CD4-positive, alpha-beta T cell treated with Interleukin-6 at 100 ng/mL for 8 hours (primary cell): Measurements from ENCODE around the gene MSLN.
A peak's percentile ranks its signal among the peaks of the same experiment; 100 is the strongest.
"Not testable (repeated sequence)": the region's sequence is repeated elsewhere in the genome, so short reads cannot be mapped to it uniquely, and the experiment has no call there.

ENCODE experiments used
- DNase-seq: peaks from one replicate; pipeline ENCODE4 v3.0.0-alpha.2; 2020; ENCODE audit warnings: mixed read lengths, low spot score

The MSLN gene

GRCh38 chr16:735982-736453, 24.5 kb upstream of the MSLN start:
- DNase-seq = no peak

DNA sequence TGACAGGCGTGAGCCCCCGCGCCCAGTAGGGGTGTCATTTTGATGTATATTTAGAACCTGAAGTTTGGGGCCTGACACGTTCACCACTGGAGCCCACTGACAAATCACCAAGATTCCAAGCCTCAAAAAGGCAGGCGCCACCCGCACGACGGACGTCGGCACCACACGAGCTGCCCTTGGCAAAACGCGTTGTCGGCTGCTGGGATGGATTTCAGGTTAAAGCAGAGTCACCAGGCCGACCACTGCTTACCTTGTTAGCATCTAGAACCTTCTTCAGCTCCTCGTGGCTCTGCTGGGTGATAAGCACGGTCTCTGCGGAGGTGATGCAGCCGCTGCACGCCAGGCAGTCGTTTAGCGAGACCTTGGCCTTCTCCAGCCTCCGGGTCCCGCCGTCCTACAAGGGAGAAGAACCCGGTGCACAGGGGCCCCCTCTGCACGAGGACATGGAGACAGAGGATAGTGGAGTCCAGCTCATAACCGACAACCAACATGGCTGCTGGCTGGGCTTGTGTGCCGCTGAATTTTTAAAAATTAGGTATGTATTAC, 23.5 kb upstream of the MSLN start:
- DNase-seq = no peak

DNA sequence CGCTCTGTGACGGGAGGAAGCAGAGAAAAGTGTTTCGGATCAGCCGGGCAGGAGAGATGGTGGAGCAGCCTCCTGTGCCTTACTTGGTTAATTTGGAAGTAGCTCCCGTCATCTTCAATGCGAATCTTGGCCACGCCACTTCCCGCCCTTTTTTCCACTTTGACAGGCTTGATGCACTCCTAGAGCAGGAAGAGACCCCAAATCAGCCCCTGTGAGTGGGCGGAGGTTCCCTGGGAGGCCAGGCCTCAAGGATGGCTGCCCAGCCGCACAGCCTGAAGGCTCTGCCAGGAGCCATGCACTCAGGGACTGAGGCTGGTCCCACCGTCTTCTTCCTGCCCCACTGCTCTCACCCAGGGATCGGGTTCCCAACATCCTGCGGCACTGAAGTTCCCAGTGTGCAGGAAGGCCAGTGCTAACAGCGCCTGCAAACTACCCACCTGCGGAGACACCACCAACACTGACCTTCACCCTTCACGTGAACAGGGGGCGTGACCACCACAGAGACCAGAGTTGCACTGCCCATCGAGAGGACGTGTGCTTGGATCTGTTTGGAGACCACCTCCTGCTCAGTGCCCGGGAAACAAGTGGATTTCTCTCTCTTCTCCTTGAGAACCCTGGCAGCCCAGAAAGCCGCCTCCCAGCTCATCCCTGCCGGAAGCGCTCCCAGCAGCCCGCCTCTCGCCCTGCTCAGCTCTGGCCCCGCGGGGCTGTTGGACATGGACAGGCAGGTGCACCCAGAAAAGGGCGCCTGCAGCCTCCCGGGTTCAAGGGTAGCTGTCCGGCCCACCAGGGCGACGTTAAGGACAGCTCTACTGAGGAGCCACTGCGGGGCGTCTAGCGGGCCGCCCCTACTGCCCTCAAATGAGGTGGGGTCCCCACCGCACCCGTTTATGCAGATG, 20.7 kb upstream of the MSLN start:
- no peak for DNase-seq

DNA sequence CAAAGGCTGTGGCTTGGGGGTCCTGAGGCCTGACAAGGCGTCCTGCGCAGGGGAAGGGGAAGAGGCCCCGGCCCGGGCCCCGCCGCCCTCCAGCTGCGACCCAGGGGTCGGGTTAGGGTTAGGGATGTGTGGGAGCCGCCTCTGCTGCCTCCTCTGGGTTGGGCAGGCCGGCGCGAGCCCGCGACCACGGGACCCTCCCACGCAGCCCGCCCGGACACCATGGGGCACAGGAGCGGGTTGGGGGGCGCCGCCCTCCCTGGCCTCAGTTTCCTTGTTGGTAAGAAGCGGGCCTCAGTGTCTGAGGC, 20.1 kb upstream of the MSLN start:
- DNase-seq = no peak

DNA sequence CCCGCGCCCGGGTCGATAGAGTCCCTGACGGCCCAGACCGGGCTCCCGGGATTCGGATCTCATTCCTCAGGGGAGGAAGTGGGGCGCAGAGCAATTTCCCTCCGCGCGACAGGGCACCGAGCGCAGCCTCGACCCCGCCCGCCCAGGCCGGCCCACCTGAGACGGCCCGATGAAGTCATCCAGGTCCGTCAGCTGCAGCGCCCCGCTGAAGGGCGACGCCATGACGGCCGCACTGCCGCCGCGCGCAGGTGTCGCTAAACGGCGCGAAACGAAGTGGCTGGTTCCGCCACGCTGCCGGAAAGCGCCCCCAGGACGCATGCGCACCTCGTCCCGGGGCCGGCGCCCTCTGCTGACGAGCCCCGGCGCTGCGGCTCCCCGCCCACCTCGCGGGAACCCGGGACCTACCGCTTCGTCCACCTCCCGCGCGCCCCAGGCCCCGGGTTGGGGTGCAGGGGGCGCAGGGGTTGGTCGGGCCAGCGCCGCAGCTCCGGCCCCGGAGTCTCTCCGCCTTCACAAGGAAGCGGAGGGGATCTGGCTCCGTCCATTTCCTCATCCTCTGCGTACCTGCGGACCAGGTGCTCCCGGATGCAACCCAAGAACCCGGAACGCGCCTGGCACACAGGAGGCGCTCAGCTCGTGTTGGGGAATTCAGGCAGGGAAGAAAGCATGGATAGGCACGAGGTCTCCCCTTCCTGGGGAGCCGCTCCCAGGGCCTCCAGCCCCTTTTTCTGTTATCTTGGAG, 19.6 kb upstream of the MSLN start, which contains the start of gene CIAO3:
CIAO3 (minus strand) TSS at position 234 of the 742 bp plus-strand sequence; CDS start at position 222, 12 bp downstream.
- DNase-seq = peak; percentile 83

GRCh38 chr16:741986-742629, 18.4 kb upstream of the MSLN start:
- no peak for DNase-seq

- DNase-seq = not testable (repeated sequence)
These were observed 17.6 kb upstream of the MSLN start for GRCh38 chr16:742894-743293.

DNA sequence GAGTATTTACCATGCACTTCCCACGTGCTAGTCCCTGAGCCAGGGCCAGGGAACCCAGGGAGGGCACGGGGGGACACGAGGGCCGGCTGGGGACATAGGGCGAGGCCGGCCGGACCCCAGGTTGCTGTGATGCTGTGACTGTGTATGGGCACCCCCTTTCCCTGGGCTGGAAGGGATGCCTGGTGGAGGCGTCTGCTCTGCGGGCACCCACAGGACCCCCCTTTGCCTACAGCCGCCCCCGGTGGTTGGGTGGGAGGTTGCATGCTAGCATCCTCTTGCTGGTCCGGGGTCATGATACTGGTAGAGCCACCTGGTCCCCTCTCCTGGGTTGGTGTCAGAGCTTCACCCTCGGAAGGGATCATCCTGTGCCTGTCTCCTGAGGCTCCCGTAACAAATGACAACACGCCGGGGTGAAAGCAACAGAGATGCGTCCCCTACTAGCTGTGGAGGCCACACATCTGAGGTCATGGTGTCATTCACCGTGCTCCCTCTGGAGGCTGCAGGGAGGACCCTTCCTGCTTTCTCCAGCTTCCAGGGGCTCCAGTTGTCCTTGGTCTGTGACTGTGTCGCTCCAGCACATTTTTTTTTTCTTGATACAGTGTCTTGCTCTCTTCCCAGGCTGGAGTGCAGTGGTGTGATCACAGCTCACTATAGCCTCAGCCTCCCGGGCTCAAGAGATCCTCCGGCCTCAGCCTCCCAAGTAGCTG, 16.6 kb upstream of the MSLN start:
- no peak for DNase-seq

DNA sequence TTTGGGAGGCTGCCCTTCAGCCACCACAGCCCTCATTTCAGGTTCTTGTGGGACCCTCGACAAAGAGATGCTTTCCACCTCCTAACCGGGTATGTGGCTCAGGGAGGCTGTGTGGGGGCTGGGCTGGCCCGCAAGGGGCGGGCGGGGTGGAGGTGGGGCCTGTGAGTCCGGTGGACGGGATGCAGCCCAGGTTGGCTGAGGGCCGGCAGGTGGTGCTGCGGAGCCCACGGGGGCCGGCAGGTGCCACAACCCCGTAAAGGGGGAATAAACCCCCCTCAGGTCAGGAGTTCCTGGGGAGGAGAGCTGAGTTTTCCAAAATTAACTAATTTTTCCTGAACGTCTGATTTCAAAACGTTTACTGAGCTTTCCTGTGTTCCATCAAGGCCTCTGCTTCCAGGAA, 14.8 kb upstream of the MSLN start:
- DNase-seq = no peak

GRCh38 chr16:746637-747036, 13.9 kb upstream of the MSLN start:
- DNase-seq = no peak

DNA sequence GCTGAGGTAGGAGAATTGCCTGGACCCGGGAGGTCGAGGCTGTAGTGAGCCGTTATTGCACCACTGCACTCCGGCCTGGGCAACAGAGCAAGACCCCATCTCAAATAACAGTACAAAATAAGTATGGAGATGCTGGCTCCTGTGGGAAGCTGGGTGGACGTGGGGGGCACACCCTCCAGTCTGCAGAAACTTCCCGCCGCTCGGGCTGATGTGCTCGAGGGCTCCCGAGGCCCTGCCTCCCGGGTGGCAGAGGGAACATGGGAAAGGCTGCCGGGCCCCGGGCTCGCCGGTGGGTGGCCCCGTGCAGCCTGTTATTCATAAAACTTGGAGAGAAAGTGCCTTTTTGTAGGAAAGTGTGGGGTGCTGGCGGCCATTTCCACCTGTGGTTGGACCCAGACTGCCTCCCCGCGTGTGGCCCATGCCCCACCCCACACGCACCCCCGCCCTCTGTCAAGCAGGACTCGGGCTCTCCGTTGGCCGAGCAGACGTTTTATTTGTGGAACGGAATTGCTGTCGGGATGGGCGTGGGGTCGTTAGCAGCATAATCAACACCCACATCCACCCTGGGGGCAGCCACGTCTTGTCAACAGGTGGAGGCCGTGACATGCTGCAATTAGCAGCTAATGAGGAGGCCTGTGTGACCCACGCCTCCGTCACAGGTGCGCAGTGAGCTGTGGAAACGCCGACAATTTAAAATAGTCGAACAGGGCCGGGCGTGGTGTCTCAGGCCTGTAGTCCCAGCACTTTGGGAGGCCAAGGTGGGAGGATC, 12.4 kb upstream of the MSLN start:
- no peak for DNase-seq

DNA sequence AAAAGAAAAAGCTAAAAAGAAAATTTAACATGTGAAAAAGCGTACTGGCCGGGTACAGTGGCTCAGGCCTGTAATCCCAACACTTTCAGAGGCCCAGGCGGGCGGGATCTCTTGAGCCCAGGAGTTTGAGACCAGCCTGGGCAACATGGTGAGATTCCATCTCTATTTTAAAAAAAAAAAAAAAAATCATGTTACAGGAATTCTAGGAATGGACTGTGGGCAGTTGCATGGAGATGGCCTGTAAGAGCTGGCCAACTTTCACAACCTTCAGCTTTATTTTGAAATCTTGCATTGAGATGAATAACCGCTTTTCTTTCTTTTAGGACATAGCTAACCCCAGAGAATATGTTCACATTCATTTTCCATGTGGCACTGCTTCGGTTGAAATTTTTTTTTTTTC, 11.5 kb upstream of the MSLN start:
- DNase-seq = no peak

DNA sequence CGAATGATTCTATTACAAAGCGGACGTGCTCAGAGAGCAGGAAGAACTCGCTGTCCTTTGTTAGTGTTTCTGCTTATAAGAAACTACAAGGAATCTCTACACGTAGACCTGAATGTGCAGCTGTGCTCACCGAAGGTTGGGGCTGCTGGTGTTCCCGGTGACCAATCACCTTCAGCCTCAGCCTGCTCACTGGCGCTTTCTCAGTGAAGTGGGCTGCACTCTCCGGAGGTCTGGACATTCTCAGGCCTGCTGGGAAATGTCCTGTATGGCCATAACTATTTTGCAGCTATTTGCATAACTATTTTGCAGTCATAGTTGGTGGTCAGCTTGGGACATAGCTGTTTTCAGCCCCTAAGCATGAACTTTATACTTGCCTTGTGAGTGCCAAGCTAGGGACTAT, 10.0 kb upstream of the MSLN start:
- DNase-seq = no peak

- no peak for DNase-seq
These were observed 9.2 kb upstream of the MSLN start for GRCh38 chr16:751152-752006.

DNA sequence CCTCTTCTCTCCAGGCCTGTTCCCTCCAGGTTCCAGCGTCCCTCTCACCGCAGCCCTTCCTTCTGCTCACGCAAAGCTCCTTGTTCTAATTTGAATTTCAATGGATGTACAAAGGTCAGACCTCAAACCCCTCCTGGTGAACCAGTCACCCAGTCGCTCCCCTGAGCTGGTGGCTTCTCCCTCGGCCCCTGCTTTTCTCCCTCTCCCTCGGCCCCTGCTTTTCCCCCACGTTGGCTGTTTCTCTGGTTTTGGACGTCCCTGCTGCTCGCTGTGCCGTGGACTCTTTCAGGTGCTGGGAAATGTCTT, 8.6 kb upstream of the MSLN start:
- no peak for DNase-seq

DNA sequence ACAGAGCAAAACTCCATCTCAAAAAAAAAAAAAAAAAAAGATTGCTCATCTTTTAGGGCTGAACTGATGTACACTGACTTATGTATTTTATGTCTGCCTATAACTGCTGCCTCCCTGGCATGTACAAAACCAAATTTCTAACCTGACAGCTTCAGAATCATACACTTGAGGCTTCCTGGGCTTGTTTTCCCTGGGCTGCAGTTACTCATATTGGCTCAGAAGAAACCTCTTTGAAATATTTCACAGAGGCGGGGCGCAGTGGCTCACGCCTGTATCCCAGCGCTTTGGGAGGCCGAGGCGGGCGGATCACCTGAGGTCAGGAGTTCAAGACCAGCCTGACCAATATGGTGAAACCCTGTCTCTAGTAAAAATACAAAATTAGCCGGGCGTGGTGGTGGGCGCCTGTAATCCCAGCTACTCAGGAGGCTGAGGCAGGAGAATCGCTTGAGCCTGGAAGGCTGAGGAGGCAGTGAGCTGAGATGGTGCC, 6.4 kb upstream of the MSLN start:
- DNase-seq = not testable (repeated sequence)

- no peak for DNase-seq
These were observed 5.9 kb upstream of the MSLN start for GRCh38 chr16:754656-755055.

- no peak for DNase-seq
These were observed 4.1 kb upstream of the MSLN start for GRCh38 chr16:756428-756827.

GRCh38 chr16:759110-759910, 1.2 kb upstream of the MSLN start:
- no peak for DNase-seq
